ENCODE results near the gene TMEM219. TPM values are rescaled to one million over a fixed set of nuclear protein-coding genes. Genes with fewer than 3 reads are reported as not detected.

Gene TMEM219
- total and polyA plus RNA-seq, 4 donors, result 56.4 to 210 (median 134) TPM

DNA sequence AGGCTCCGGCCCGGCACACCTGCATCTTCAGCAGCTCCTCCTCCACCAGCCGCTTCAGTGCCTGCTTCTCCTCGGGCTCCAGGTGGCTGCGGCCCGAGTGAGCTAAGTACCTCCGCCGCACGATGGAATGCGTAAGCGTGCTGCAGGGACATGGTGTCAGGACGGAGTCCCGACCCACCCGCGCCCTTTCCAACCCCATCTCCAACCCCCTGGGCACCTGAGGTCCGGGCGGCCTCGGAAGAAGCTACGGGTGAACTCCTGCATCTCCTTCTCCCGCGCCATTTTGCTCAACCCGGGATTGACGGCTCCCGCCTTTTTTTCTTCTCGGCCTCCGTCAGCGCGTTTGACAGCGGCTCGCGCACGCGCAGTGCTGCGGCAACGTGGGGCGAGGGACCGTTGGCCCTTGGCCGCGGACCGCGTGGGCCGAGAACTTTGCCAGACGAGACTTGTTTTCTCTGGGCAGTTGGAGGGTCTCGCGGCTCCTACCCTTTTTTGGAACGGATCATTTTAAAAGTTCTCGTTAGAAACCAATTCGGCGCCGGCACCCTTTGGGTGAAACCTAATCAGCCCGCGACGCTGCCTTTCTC lies 33.5 kb downstream of the TMEM219 start, which contains the start of gene HIRIP3:
Gene HIRIP3, minus strand, starts transcription at position 294 of the 587 bp plus-strand sequence. Its CDS starts 12 bp downstream, at position 282.
- no peaks in the 10 kb centered on the region for H3K27me3 ChIP-seq (ENCODE audit: control insufficient read depth in 3 of 3, insufficient read depth in 3 of 3, low read length in 2 of 3)
- 0 to 1% methylated on average over 51 to 53 of the region's 53 CpGs for WGBS, 2 donors

DNA sequence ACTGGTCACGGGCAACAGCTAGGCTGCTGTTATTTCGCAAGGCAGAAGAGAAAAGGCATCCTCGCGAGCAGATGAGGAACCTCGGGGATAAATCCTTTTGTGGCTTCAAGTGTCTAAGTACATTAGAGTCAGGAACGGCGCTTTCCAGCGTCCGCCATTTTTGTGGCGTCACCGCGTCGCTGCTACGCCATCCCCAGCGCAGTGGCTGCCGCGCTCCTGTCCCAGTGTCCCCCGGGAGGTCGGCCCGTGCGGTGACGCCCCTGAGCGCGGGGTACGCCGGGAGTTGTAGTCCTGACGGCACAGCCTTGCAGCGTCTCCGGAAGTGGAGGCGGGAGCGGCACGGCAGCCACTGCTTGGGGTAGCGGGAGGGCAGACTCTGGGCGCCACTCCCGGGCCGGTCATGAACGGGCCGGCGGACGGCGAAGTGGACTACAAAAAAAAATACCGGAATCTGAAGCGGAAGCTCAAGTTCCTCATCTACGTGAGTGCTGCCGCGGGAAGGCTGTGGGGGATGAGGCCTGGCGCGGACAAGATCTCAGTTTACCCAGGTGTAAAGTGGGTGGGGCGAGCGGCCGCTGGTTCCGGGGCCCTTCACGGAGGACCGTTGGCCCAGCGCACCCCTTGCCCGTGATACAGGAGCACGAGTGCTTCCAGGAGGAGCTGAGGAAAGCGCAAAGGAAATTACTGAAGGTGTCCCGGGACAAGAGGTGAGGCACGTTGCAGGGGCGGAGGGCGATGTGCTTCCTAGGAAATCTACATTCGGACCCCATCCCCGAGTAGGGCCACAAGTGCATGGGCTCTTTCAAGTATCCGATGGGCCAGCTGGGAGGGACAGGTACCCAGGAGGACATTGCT lies 34.3 kb downstream of the TMEM219 start, which contains the start of gene INO80E:
Gene INO80E, plus strand, starts transcription at position 331 of the 855 bp plus-strand sequence. Its CDS starts 70 bp downstream, at position 401.
- Histone ChIP-seq H3K9ac (ENCODE audit: insufficient read depth in 1 of 2, low read length in 2 of 2) (peak within 1 kb of the TSS; percentile 93 to 97), H3K4me1 (ENCODE audit: control insufficient read depth in 5 of 5, insufficient read depth in 5 of 5, low read length in 5 of 5) (peaks cover 0 to 21% (median 8%) of the 10 kb centered on the region in 5 donors), H3K27me3 (ENCODE audit: control insufficient read depth in 3 of 3, insufficient read depth in 3 of 3, low read length in 2 of 3) (no peaks in the 10 kb centered on the region), H3K27ac (ENCODE audit: low read depth in 1 of 2, low read length in 1 of 2) (peak within 1 kb of the TSS; percentile 91 to 95), H3K36me3 (ENCODE audit: control insufficient read depth in 4 of 4, insufficient read depth in 4 of 4, low read length in 4 of 4) (peaks cover 0 to 37% (median 14%) of the 10 kb centered on the region in 4 donors), H3K4me3 (peak within 1 kb of the TSS; percentile 91), H3K9me3 (ENCODE audit: control insufficient read depth in 4 of 4, insufficient read depth in 3 of 4, low read length in 3 of 4) (no peaks in the 10 kb centered on the region)
- TF ChIP-seq, protein P1, sequence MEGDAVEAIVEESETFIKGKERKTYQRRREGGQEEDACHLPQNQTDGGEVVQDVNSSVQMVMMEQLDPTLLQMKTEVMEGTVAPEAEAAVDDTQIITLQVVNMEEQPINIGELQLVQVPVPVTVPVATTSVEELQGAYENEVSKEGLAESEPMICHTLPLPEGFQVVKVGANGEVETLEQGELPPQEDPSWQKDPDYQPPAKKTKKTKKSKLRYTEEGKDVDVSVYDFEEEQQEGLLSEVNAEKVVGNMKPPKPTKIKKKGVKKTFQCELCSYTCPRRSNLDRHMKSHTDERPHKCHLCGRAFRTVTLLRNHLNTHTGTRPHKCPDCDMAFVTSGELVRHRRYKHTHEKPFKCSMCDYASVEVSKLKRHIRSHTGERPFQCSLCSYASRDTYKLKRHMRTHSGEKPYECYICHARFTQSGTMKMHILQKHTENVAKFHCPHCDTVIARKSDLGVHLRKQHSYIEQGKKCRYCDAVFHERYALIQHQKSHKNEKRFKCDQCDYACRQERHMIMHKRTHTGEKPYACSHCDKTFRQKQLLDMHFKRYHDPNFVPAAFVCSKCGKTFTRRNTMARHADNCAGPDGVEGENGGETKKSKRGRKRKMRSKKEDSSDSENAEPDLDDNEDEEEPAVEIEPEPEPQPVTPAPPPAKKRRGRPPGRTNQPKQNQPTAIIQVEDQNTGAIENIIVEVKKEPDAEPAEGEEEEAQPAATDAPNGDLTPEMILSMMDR (IDR thresholded peaks at IDR 0.05; ENCODE audit: control extremely low read depth, extremely low read depth), result no peak
- ATAC-seq (ENCODE audit: insufficient read depth, low FRiP score) (peak; percentile 98), DNase-seq (peak; percentile 98 to 99 (median 98))
- 0% methylated on average over 64 to 65 of the region's 65 CpGs for WGBS, 2 donors

More for the DNA sequence above, 33.5 kb downstream of the TMEM219 start, which contains the start of gene HIRIP3:
- peak; percentile 89 to 91 (median 90) for DNase-seq
- Histone ChIP-seq H3K36me3 (ENCODE audit: control insufficient read depth in 4 of 4, insufficient read depth in 4 of 4, low read length in 4 of 4) (peaks cover 0 to 35% (median 16%) of the 10 kb centered on the region in 4 donors), H3K9me3 (ENCODE audit: control insufficient read depth in 4 of 4, insufficient read depth in 3 of 4, low read length in 3 of 4) (no peaks in the 10 kb centered on the region), H3K9ac (ENCODE audit: insufficient read depth in 1 of 2, low read length in 2 of 2) (peak within 1 kb of the TSS; percentile 93 to 97), H3K4me1 (ENCODE audit: control insufficient read depth in 5 of 5, insufficient read depth in 5 of 5, low read length in 5 of 5) (peaks cover 0 to 21% (median 10%) of the 10 kb centered on the region in 5 donors), H3K4me3 (peak within 1 kb of the TSS; percentile 91), H3K27ac (ENCODE audit: low read depth in 1 of 2, low read length in 1 of 2) (peak within 1 kb of the TSS; percentile 91 to 95)
- TF ChIP-seq, protein P1 (IDR thresholded peaks at IDR 0.05; ENCODE audit: control extremely low read depth, extremely low read depth), result no peak
- ATAC-seq (ENCODE audit: insufficient read depth, low FRiP score), result peak; percentile 79

DNA sequence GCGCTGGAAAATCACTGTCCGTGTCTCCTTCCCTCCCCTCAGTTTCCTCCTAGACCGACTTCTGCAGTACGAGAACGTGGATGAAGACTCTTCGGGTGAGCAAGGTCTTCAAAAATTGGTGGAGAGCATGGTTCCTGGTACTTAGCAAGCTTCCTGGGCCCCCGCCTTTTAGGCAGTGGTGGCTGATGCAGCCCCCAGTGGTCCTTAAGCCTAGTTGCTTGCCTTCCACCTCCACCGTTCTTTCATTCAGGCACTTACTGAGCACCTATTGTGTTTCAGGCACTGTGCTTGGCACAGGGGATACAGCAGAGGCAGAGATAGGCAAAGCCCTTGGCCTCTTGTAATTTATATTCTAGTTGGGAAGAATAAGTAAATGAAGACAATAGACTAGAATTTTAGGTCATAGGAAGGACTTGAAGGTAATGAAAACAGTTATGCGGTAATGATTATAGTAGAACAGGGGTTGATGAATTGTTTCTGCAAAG lies 34.9 kb downstream of the TMEM219 start:
- Histone ChIP-seq H3K4me3 (peak overlapping the region; percentile 91), H3K27ac (ENCODE audit: low read depth in 1 of 2, low read length in 1 of 2) (no peak overlapping the region), H3K9ac (ENCODE audit: insufficient read depth in 1 of 2, low read length in 2 of 2) (peak overlapping the region; percentile 24 to 58), H3K9me3 (ENCODE audit: control insufficient read depth in 4 of 4, insufficient read depth in 3 of 4, low read length in 3 of 4) (no peaks in the 10 kb centered on the region), H3K27me3 (ENCODE audit: control insufficient read depth in 3 of 3, insufficient read depth in 3 of 3, low read length in 2 of 3) (no peaks in the 10 kb centered on the region), H3K36me3 (ENCODE audit: control insufficient read depth in 4 of 4, insufficient read depth in 4 of 4, low read length in 4 of 4) (peaks cover 0 to 35% (median 13%) of the 10 kb centered on the region in 4 donors), H3K4me1 (ENCODE audit: control insufficient read depth in 5 of 5, insufficient read depth in 5 of 5, low read length in 5 of 5) (peaks cover 0 to 21% (median 8%) of the 10 kb centered on the region in 5 donors)
- TF ChIP-seq, protein P1 (IDR thresholded peaks at IDR 0.05; ENCODE audit: control extremely low read depth, extremely low read depth), result no peak
- no peak for DNase-seq
- no peak for ATAC-seq (ENCODE audit: insufficient read depth, low FRiP score)
- 18 to 21% methylated on average over 9 of the region's 9 CpGs for WGBS, 2 donors
